Right lobe of liver (tissue), 4 donors: ENCODE data around the gene LCN10.

Experiments used
- POLR2A ChIP-seq: fragments of 450-650 bp; IDR thresholded peaks from one replicate; pipeline ENCODE4 v1.6.1; 2017; ENCODE audit warnings: antibody characterized with exemption, mild to moderate bottlenecking
- TF ChIP-seq, protein P1 (sequence below), 4 donors: fragments of 200-600 bp in 3 of 4; fragments of 450-650 bp in 1 of 4; IDR thresholded peaks; one replicate each; pipeline versions ENCODE4 v1.5.1 to v1.8.0; 2016 to 2022; ENCODE audit warnings: antibody characterized with exemption in 4 of 4, mild to moderate bottlenecking in 2 of 4
- donor health status: DM: no; HTN: no; CAD: no.
- donor health status: DM: no; HTN: no; CAD: no.
- donor health status: DM: no; HTN: yes; CAD: no.

DNA sequence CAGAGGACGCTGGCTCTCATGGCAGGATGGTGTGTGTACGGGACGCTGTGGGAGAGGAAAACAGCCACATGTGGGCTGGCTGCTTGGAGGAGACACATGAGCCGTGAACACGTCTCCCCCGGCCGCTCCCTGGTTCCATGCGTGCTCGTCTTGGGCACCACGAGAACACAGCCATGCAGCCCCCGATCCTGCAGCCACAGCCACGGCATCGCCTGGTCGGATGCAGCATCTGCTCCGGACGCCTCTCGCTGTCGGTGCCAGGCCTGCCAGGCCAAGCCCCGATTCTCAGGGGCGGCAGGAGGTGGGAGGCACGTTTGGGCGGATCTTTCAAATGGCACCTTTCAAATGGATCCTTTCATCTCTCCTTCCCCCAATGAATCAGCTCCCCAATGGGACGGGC, 3.2 kb downstream of the LCN10 start:
- TF ChIP-seq, protein P1, sequence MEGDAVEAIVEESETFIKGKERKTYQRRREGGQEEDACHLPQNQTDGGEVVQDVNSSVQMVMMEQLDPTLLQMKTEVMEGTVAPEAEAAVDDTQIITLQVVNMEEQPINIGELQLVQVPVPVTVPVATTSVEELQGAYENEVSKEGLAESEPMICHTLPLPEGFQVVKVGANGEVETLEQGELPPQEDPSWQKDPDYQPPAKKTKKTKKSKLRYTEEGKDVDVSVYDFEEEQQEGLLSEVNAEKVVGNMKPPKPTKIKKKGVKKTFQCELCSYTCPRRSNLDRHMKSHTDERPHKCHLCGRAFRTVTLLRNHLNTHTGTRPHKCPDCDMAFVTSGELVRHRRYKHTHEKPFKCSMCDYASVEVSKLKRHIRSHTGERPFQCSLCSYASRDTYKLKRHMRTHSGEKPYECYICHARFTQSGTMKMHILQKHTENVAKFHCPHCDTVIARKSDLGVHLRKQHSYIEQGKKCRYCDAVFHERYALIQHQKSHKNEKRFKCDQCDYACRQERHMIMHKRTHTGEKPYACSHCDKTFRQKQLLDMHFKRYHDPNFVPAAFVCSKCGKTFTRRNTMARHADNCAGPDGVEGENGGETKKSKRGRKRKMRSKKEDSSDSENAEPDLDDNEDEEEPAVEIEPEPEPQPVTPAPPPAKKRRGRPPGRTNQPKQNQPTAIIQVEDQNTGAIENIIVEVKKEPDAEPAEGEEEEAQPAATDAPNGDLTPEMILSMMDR (IDR thresholded peaks at IDR 0.05), result no peak
- TF ChIP-seq POLR2A, result no peak
